ENCODE results near the gene ERCC8. TPM values are rescaled to one million over a fixed set of nuclear protein-coding genes. Genes with fewer than 3 reads are reported as not detected.
A peak's percentile ranks its signal among the peaks of the same experiment; 100 is the strongest.

Gene ERCC8
- total RNA-seq, 2 donors from 2014 or later, result 6.0 to 9.2 TPM

DNA sequence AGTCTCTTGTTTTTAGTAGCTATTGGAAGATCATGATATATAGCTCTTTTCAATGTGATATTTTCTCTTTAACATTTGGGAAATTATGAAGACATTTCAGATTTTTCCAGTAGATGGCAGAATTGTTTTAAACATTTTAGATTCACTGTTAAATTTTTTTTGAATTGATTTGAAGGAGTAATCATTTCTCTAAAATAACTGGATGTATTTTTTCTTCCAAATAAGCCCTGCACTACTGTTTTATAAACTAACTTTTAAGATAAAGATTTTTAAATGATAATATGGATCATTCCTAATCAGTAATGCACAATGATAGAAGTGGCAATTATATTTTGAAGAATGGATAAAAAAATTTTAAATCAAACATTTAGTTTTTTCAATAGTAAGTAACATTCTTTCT lies 14.3 kb upstream of the ERCC8 start:
- H3K4me3 ChIP-seq, result no peak overlapping the region
- H3K9me3 ChIP-seq, result peaks cover 0 to 11% of the 10 kb centered on the region in 2 donors
- TF ChIP-seq, protein P1, sequence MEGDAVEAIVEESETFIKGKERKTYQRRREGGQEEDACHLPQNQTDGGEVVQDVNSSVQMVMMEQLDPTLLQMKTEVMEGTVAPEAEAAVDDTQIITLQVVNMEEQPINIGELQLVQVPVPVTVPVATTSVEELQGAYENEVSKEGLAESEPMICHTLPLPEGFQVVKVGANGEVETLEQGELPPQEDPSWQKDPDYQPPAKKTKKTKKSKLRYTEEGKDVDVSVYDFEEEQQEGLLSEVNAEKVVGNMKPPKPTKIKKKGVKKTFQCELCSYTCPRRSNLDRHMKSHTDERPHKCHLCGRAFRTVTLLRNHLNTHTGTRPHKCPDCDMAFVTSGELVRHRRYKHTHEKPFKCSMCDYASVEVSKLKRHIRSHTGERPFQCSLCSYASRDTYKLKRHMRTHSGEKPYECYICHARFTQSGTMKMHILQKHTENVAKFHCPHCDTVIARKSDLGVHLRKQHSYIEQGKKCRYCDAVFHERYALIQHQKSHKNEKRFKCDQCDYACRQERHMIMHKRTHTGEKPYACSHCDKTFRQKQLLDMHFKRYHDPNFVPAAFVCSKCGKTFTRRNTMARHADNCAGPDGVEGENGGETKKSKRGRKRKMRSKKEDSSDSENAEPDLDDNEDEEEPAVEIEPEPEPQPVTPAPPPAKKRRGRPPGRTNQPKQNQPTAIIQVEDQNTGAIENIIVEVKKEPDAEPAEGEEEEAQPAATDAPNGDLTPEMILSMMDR (IDR thresholded peaks at IDR 0.05), result peak in 1 of 2 donors; percentile 54
- H3K36me3 ChIP-seq, result no peaks in the 10 kb centered on the region
- DNase-seq (ENCODE audit: low spot score), result no peak
- H3K27me3 ChIP-seq, result no peaks in the 10 kb centered on the region
- no peaks in the 10 kb centered on the region for H3K4me1 ChIP-seq
- no peak overlapping the region for H3K27ac ChIP-seq

DNA sequence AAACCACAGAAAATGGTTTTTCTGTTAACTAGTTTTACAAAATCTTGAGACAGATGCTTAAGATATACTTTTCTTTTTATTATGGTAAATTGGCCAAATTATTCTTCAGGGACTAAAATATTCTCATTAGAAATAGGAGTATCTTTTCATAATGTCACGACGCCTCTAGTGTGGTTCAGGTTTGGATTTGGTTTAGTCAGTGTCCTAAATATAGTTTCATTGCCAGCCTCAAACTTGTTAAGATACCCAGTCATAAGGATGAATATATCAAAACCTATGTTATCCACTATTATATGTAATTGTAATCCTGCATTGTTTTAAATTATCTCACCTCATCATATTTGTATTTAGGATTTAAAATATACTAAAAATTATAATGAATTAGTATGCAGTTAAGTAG lies 13.8 kb upstream of the ERCC8 start:
- no peak overlapping the region for H3K4me3 ChIP-seq
- TF ChIP-seq, protein P1 (IDR thresholded peaks at IDR 0.05), result no peak
- H3K4me1 ChIP-seq, result no peaks in the 10 kb centered on the region
- no peak for DNase-seq (ENCODE audit: low spot score)
- peaks cover 0 to 11% of the 10 kb centered on the region in 2 donors for H3K9me3 ChIP-seq
- H3K27ac ChIP-seq, result no peak overlapping the region
- no peaks in the 10 kb centered on the region for H3K27me3 ChIP-seq
- no peaks in the 10 kb centered on the region for H3K36me3 ChIP-seq

DNA sequence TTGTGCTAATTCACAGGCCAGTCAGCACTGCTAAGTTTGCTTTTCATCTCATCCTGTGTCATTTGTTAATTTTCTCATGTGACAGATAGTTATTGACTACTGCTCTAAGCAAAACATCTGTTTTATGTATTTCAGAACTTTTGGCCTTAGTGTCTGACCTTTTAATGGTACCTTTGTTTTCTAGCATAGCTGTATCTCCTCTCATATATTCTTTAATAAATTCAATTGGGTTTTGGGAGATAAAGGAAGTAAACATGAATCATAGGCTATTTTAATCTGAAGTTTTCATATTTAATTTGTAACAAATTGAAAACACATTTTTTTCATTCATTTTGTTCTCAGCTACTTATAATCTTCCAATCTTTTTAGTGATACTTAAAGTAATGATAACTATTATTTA lies 13.2 kb upstream of the ERCC8 start:
- H3K9me3 ChIP-seq, result peaks cover 0 to 11% of the 10 kb centered on the region in 2 donors
- H3K4me3 ChIP-seq, result no peak overlapping the region
- TF ChIP-seq, protein P1 (IDR thresholded peaks at IDR 0.05), result no peak
- no peaks in the 10 kb centered on the region for H3K27me3 ChIP-seq
- no peaks in the 10 kb centered on the region for H3K36me3 ChIP-seq
- H3K27ac ChIP-seq, result no peak overlapping the region
- no peak for DNase-seq (ENCODE audit: low spot score)
- no peaks in the 10 kb centered on the region for H3K4me1 ChIP-seq

DNA sequence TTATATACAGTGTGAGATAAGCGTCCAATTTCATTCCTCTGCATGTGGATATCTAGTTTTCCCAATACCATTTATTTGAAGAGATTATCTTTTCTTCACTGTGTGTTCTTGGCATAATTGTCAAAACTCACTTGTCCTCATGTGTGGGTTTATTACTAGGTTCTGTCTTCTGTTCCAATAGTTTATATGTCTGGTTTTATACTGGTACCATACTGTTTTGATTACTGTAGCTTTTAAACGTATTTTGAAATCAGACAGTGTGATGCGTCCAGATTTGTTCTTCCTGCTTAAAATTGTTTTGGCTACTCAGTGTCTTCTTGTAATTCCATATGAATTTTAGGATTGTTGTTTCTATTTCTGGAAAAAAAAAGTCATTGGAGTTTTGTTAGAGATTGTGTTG lies 10.4 kb upstream of the ERCC8 start:
- Histone ChIP-seq H3K36me3 (no peaks in the 10 kb centered on the region), H3K27ac (no peak overlapping the region), H3K27me3 (no peaks in the 10 kb centered on the region), H3K4me3 (no peak overlapping the region), H3K9me3 (peaks cover 0 to 11% of the 10 kb centered on the region in 2 donors), H3K4me1 (no peaks in the 10 kb centered on the region)
- TF ChIP-seq, protein P1 (IDR thresholded peaks at IDR 0.05), result no peak
- DNase-seq (ENCODE audit: low spot score), result no peak

GRCh38 chr5:60948738-60949137 lies 3.9 kb upstream of the ERCC8 start:
- TF ChIP-seq, protein P1 (IDR thresholded peaks at IDR 0.05), result no peak
- Histone ChIP-seq H3K9me3 (no peaks in the 10 kb centered on the region), H3K27ac (no peak overlapping the region), H3K4me1 (peaks cover 0 to 18% of the 10 kb centered on the region in 2 donors), H3K4me3 (no peak overlapping the region), H3K36me3 (no peaks in the 10 kb centered on the region), H3K27me3 (no peaks in the 10 kb centered on the region)
- no peak for DNase-seq (ENCODE audit: low spot score)

- DNase-seq (ENCODE audit: low spot score), result no peak
- Histone ChIP-seq H3K9me3 (no peaks in the 10 kb centered on the region), H3K27ac (peak overlapping the region; percentile 85 to 87), H3K4me3 (peak overlapping the region; percentile 49 to 74), H3K36me3 (no peaks in the 10 kb centered on the region), H3K27me3 (no peaks in the 10 kb centered on the region), H3K4me1 (peaks cover 0 to 27% of the 10 kb centered on the region in 2 donors)
- TF ChIP-seq, protein P1 (IDR thresholded peaks at IDR 0.05), result no peak
Observed at GRCh38 chr5:60945813-60946187, 930 bp upstream of the ERCC8 start.

Measured in right atrium auricular region (tissue), 2 donors.